ENCODE results near the gene ITSN1.

The ITSN1 gene

GRCh38 chr21:33763582-33763899 lies 121.2 kb downstream of the ITSN1 start:
- no peaks in the 10 kb centered on the region for H3K9me3 ChIP-seq
- H3K4me3 ChIP-seq (ENCODE audit: low read depth, low read length), result no peak overlapping the region
- TF ChIP-seq CTCF (IDR thresholded peaks at IDR 0.05; ENCODE audit: low read depth, low read length), result no peak
- no peaks in the 10 kb centered on the region for H3K27me3 ChIP-seq
- DNase-seq, result no peak
- H3K4me1 ChIP-seq, result peaks cover 4% of the 10 kb centered on the region
- peaks cover under 1% of the 10 kb centered on the region; the same call in 1 of the 2 replicates for H3K36me3 ChIP-seq

GRCh38 chr21:33767236-33767635 lies 124.9 kb downstream of the ITSN1 start:
- DNase-seq, result no peak
- H3K27me3 ChIP-seq, result no peaks in the 10 kb centered on the region
- H3K36me3 ChIP-seq, result peaks cover 12% of the 10 kb centered on the region
- no peak for TF ChIP-seq CTCF (IDR thresholded peaks at IDR 0.05; ENCODE audit: low read depth, low read length)
- H3K4me1 ChIP-seq, result no peaks in the 10 kb centered on the region
- H3K9me3 ChIP-seq, result no peaks in the 10 kb centered on the region
- H3K4me3 ChIP-seq (ENCODE audit: low read depth, low read length), result no peak overlapping the region

GRCh38 chr21:33767960-33768359 lies 125.7 kb downstream of the ITSN1 start:
- Histone ChIP-seq H3K9me3 (no peaks in the 10 kb centered on the region), H3K4me3 (ENCODE audit: low read depth, low read length) (no peak overlapping the region), H3K27me3 (no peaks in the 10 kb centered on the region), H3K36me3 (peaks cover 15% of the 10 kb centered on the region), H3K4me1 (no peaks in the 10 kb centered on the region)
- DNase-seq, result no peak
- no peak for TF ChIP-seq CTCF (IDR thresholded peaks at IDR 0.05; ENCODE audit: low read depth, low read length)

GRCh38 chr21:33769057-33769456 lies 126.8 kb downstream of the ITSN1 start:
- no peak for DNase-seq
- Histone ChIP-seq H3K9me3 (no peaks in the 10 kb centered on the region), H3K4me1 (no peaks in the 10 kb centered on the region), H3K36me3 (peaks cover 15% of the 10 kb centered on the region), H3K27me3 (no peaks in the 10 kb centered on the region), H3K4me3 (ENCODE audit: low read depth, low read length) (no peak overlapping the region)
- TF ChIP-seq CTCF (IDR thresholded peaks at IDR 0.05; ENCODE audit: low read depth, low read length), result no peak

- DNase-seq, result no peak
- Histone ChIP-seq H3K36me3 (peaks cover 21% of the 10 kb centered on the region), H3K9me3 (no peaks in the 10 kb centered on the region), H3K4me1 (no peaks in the 10 kb centered on the region), H3K27me3 (no peaks in the 10 kb centered on the region), H3K4me3 (ENCODE audit: low read depth, low read length) (no peak overlapping the region)
- no peak for TF ChIP-seq CTCF (IDR thresholded peaks at IDR 0.05; ENCODE audit: low read depth, low read length)
Observed at GRCh38 chr21:33770542-33770941, 128.2 kb downstream of the ITSN1 start.

GRCh38 chr21:33771976-33772375 lies 129.7 kb downstream of the ITSN1 start:
- TF ChIP-seq CTCF (IDR thresholded peaks at IDR 0.05; ENCODE audit: low read depth, low read length), result no peak
- peaks cover 21% of the 10 kb centered on the region for H3K36me3 ChIP-seq
- H3K4me3 ChIP-seq (ENCODE audit: low read depth, low read length), result no peak overlapping the region
- no peak for DNase-seq
- no peaks in the 10 kb centered on the region for H3K9me3 ChIP-seq
- no peaks in the 10 kb centered on the region for H3K4me1 ChIP-seq
- H3K27me3 ChIP-seq, result no peaks in the 10 kb centered on the region
